NB4 (cell line): ENCODE results near the gene CNGA1.

ENCODE experiments used
- POLR2A ChIP-seq: IDR thresholded peaks from 2 replicates; pipeline ENCODE4 v1.6.1; 2011; ENCODE audit warnings: mild to moderate bottlenecking; ENCODE audit not compliant: insufficient read length; ENCODE audit errors: extremely low read depth
- TF ChIP-seq, protein P1 (sequence below): IDR thresholded peaks from one replicate; pipeline ENCODE4 v1.5.1; 2012; ENCODE audit warnings: low read depth, low read length

DNA sequence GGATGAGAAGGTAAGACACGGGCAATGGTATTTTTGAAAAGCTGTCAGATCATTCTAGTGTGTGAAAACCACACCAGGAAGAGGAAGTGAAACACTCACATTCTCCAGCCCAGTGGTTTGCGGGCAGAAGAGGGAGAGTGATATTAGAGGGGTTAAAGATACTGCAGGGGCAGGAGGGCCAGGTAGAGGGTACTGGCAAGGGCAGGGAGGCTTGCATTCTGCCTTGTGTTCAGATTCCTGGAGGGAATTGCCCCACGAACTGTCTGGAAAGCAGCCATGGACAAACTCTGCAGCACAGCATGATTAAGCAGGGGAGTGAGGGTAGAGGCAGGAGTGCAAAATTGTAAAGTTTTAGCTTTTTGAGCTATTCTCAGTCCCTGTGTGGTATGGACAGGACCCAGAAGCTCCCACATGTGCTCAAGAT, 31.0 kb upstream of the CNGA1 start:
- TF ChIP-seq, protein P1, sequence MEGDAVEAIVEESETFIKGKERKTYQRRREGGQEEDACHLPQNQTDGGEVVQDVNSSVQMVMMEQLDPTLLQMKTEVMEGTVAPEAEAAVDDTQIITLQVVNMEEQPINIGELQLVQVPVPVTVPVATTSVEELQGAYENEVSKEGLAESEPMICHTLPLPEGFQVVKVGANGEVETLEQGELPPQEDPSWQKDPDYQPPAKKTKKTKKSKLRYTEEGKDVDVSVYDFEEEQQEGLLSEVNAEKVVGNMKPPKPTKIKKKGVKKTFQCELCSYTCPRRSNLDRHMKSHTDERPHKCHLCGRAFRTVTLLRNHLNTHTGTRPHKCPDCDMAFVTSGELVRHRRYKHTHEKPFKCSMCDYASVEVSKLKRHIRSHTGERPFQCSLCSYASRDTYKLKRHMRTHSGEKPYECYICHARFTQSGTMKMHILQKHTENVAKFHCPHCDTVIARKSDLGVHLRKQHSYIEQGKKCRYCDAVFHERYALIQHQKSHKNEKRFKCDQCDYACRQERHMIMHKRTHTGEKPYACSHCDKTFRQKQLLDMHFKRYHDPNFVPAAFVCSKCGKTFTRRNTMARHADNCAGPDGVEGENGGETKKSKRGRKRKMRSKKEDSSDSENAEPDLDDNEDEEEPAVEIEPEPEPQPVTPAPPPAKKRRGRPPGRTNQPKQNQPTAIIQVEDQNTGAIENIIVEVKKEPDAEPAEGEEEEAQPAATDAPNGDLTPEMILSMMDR: no peak
- no peak for TF ChIP-seq POLR2A
